Epithelial cell of proximal tubule (primary cell): ENCODE data around the gene DDHD1. TPM values are rescaled to one million over a fixed set of nuclear protein-coding genes. Genes with fewer than 3 reads are reported as not detected.

ENCODE experiments used
- DNase-seq: peaks from one replicate; pipeline ENCODE4 v3.0.0-alpha.2; 2011; ENCODE audit warnings: low read depth
- H3K4me3 ChIP-seq: 2 replicates; pipeline ENCODE4 v1.5.1; 2011; ENCODE audit warnings: low read depth, mild to moderate bottlenecking, low read length
- CTCF ChIP-seq: conservative IDR thresholded peaks from 2 replicates; pipeline ENCODE4 v1.5.1; 2012; ENCODE audit warnings: low read depth, mild to moderate bottlenecking, low read length
- total RNA-seq: library from RNA; depleted of rRNA; stranded (reverse); fragments of >200 nt; gene quantifications from 2 replicates; pipeline ENCODE4 v1.2.3, GENCODE V29; 2015

The DDHD1 gene
- total RNA-seq, 1 donor from 2014 or later = 4.1 TPM

GRCh38 chr14:53151523-53152183 lies 1.5 kb downstream of the DDHD1 start:
- peak; percentile 22 for DNase-seq
- H3K4me3 ChIP-seq = peak overlapping the region; percentile 86
- no peak for TF ChIP-seq CTCF

- H3K4me3 ChIP-seq = no peak overlapping the region
- DNase-seq = no peak
- TF ChIP-seq CTCF = no peak
These were observed 3.3 kb downstream of the DDHD1 start for GRCh38 chr14:53149668-53150316.

- no peak overlapping the region for H3K4me3 ChIP-seq
- DNase-seq = no peak
- no peak for TF ChIP-seq CTCF
These were observed 4.5 kb downstream of the DDHD1 start for GRCh38 chr14:53148671-53149070.

- no peak for DNase-seq
- no peak for TF ChIP-seq CTCF
- no peak overlapping the region for H3K4me3 ChIP-seq
These were observed 5.2 kb downstream of the DDHD1 start for GRCh38 chr14:53147893-53148292.

- no peak for TF ChIP-seq CTCF
These were observed 5.9 kb downstream of the DDHD1 start for GRCh38 chr14:53147208-53147607.

GRCh38 chr14:53146739-53147138 lies 6.4 kb downstream of the DDHD1 start:
- TF ChIP-seq CTCF = no peak
- DNase-seq = no peak
- H3K4me3 ChIP-seq = no peak overlapping the region

More at GRCh38 chr14:53147208-53147607, 5.9 kb downstream of the DDHD1 start:
- no peak overlapping the region for H3K4me3 ChIP-seq
- no peak for DNase-seq

GRCh38 chr14:53144244-53144643 lies 8.9 kb downstream of the DDHD1 start:
- no peak for DNase-seq
- TF ChIP-seq CTCF = no peak
- H3K4me3 ChIP-seq = no peak overlapping the region
